Dedifferentiated amniotic fluid mesenchymal stem cell (primary cell): ENCODE results near the gene PLA2G4F.

Experiments
- DNase-seq: peaks from one replicate; pipeline ENCODE4 v3.0.0-alpha.2; 2016; ENCODE audit errors: extremely low spot score

PLA2G4F gene

GRCh38 chr15:42131826-42132806 is 24.3 kb downstream of the PLA2G4F start:
- DNase-seq: no peak

- DNase-seq: no peak
Measured at GRCh38 chr15:42131006-42131405, 25.4 kb downstream of the PLA2G4F start.

GRCh38 chr15:42130246-42130986 is 26.0 kb downstream of the PLA2G4F start:
- no peak for DNase-seq

- DNase-seq: no peak
Measured at GRCh38 chr15:42129364-42129763, 27.1 kb downstream of the PLA2G4F start.

GRCh38 chr15:42128476-42128875 is 28.0 kb downstream of the PLA2G4F start:
- no peak for DNase-seq

- no peak for DNase-seq
Measured at GRCh38 chr15:42123546-42123945, 32.9 kb downstream of the PLA2G4F start.

- no peak for DNase-seq
Measured at GRCh38 chr15:42121682-42122081, 34.8 kb downstream of the PLA2G4F start.

- no peak for DNase-seq
Measured at GRCh38 chr15:42121021-42121420, 35.4 kb downstream of the PLA2G4F start.

- DNase-seq: no peak
Measured at GRCh38 chr15:42120285-42120684, 36.2 kb downstream of the PLA2G4F start.

GRCh38 chr15:42119446-42119760 is 37.0 kb downstream of the PLA2G4F start:
- DNase-seq: no peak

- no peak for DNase-seq
Measured at GRCh38 chr15:42118650-42119445, 37.6 kb downstream of the PLA2G4F start.

- no peak for DNase-seq
Measured at GRCh38 chr15:42111924-42112323, 44.5 kb downstream of the PLA2G4F start.

GRCh38 chr15:42110367-42110766 is 46.1 kb downstream of the PLA2G4F start:
- no peak for DNase-seq

- DNase-seq: no peak
Measured at GRCh38 chr15:42108806-42109205, 47.6 kb downstream of the PLA2G4F start.

- no peak for DNase-seq
Measured at GRCh38 chr15:42108189-42108588, 48.2 kb downstream of the PLA2G4F start.

- DNase-seq: no peak
Measured at GRCh38 chr15:42107473-42107872, 49.0 kb downstream of the PLA2G4F start.

GRCh38 chr15:42106288-42106687 is 50.1 kb downstream of the PLA2G4F start:
- DNase-seq: no peak

- DNase-seq: no peak
Measured at GRCh38 chr15:42104095-42104891, 52.1 kb downstream of the PLA2G4F start.

- no peak for DNase-seq
Measured at GRCh38 chr15:42102646-42103235, 53.7 kb downstream of the PLA2G4F start.

- no peak for DNase-seq
Measured at GRCh38 chr15:42101861-42102260, 54.6 kb downstream of the PLA2G4F start.
